HG02970 (cell line): ENCODE data around the gene KLK6.

Experiments
- ATAC-seq: cut with Tn5 transposase; IDR thresholded peaks from one replicate; pipeline ENCODE4 v1.9.1; 2021; ENCODE audit warnings: mild to moderate bottlenecking, moderate library complexity, moderate number of reproducible peaks; ENCODE audit not compliant: unreplicated experiment, low FRiP score

KLK6 gene

DNA sequence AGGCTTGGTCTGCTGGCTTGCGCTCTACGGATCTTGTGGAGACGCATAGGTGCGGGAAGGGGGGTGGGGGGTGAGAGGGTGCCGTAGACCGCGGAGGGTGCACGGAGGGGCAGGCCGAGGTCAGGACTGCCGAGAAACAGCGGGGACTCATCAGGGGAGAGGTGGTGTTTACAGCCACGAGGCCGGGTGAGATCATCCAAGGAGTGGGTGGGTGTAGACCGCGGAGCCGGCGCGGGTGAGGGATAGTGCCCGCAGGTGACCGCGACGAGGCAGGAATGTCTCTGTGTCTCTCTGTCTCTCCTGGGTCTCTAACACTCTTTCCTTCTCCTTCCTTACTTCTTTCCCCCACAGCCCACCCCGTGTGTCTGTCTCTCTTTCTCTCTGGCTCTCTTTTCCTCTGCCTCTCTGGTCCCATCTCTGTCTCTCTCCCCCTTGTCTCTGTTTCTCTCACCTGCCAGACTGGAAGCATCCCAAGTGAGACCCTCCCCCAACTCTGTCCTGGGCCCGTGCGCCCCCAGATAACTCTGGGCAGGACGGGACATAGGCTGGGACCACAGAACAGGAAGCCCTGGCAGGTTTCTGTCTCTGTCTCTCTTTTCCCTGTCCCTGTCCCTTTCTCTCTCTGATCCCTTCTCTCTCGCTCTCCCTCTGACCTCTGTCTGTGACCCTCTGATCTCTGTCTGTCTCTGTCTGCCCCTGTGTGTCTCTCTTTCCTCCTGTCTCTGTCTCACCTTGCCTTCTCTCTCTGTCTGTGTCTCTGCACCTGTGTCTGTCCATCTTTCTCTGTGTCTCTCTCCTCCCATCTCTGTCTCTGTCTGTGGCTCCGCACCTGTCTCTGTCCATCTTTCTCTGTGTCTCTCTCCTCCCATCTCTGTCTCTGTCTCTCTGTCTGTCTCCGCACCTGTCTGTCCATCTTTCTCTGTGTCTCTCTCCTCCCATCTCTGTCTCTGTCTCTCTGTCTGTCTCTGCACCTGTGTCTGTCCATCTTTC, 56.4 kb downstream of the KLK6 start:
- no peak for ATAC-seq

DNA sequence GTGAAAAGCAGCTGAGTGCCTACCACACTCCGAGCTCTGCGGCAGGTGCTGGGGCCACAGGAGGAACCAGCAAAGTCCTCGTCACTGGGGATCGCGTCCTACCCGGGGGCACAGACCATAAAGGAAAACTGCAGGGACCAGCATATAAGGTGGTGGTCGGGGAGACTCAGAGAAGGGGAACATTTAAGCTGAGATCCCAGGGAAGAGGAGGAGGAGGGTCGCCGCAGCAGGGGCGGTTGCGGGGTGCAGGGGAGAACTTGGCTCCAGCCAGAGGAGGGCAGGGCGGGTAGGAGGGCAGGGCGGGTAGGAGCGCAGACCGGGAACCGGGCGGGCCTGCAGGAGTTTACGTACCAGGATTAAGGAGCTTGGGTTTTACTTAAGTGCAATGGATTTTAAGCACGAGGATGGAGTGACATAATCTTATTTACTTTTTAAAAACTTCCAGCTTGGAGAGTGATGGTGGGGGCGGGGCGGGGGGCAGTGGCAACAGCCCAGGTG, 57.2 kb downstream of the KLK6 start:
- ATAC-seq = no peak

DNA sequence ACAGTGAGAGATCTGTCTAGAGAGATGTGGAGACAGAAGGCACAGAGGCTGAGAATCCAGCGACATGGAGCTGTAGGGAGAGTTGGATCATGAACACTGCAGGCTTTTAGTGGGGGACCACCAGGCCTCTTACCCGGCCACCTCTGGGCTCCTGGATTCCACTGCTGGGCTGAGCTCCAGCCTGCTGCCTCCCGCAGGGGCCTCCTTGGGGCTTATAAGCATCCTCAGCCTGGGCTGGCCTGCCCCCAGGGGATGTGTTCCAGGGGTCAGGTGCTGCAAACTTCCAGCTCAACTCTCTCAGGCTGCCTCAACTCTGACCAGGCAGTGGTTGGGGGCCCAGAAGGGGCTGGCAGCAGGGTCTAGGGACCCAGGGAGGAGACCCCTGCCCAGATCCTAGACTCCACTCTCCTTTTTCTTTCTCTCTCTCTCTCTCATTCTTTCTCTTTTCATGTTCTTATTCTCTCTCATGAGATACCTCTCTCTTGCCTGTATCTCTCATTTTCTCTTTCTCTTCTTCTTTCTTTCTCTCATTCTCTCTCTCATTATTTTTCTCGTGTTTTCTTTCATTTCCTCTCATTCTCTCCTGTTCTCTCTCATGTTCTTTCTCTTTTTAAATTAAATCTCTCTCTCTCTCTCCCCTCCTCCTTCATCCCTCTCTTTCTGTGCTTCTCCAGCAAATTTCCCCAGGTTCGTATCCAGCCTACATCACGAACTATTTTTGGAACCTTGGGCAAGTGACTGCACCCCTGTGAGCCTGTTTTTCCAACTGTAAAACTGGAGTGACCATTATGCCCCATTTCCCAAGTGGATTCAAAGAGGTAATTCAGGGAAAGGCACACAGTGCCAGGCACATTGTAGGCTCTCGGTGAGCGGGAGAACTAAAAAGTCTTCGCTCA, 57.9 kb downstream of the KLK6 start, which contains the start of gene KLK4:
Gene KLK4, minus strand, starts transcription at position 190 of the 896 bp plus-strand sequence. CDS start 657 bp downstream, outside the sequence.
- no peak for ATAC-seq

DNA sequence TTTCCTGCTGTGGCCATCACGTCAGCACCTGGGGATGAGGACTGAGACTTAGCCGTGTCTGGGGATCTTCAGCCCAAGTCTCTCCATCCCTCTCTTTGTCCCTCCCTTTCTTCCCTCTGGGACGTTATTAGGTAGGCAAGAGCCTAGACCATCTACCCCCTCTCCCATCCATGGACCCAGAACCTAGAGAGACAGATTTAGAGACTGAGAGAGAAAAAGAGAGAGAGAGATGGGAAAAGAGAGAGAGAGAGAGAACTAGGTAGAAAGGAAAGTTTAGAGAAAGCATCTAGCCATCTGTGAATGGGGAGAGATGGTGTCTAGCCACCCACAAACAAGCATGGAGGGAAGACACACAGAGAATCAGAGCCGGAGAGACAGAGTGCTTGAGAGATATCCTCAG, 58.7 kb downstream of the KLK6 start:
- ATAC-seq = no peak

DNA sequence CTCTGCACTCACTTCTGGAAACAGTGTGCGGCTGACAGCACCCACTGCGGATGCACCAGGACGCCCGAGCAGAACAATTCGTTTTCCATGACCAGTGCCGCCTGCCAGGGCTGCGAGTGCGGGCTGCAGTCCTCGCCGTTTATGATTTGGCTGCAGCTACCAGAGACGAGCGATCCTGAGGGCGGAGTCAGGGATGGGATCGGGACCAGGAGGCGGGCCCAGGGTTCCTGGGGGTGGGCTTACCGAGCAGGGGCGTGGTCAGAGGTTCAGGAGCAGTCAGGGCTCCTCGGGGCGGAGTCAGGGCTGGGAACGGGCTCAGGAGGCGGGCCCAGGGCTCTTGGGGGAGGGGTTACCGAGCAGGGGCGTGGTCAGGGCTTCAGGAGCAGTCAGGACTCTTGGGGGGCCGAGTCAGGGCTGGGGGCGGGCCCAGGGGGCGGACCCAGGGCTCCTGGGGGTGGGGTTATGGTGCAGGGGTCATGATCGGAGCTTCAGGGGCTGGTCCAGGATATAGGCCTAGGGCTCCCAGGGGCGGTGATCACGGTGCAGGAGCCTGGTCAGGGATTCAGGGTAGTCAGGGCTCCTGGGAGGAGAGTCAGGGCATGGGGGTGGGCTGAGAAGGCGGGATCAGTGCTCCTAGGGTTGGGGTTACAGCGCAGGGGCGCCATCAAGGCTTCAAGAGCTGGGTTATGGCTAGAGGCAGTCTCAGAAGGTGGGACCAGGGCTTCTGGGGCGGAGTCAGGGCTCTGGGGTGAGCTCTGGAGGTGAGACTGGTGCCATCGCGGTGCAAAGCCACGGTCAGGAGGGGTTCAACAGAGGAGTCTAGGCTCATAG, 59.9 kb downstream of the KLK6 start:
- ATAC-seq = no peak
